ENCODE data around the gene CNTNAP2. TPM values are rescaled to one million over a fixed set of nuclear protein-coding genes. Genes with fewer than 3 reads are reported as not detected.

Gene CNTNAP2
- total RNA-seq, 4 donors from 2014 or later, result 0.42 to 0.71 TPM; not detected in 2

- WGBS, 2 donors, result 80 to 82% methylated on average over 2 of the region's 2 CpGs
- no peak overlapping the region for H3K4me3 ChIP-seq (ENCODE audit: low read depth, poor library complexity, severe bottlenecking)
- no peak for DNase-seq (ENCODE audit: low spot score in 2 of 2)
- TF ChIP-seq CTCF (IDR thresholded peaks at IDR 0.05) (no peak), POLR2A (IDR thresholded peaks at IDR 0.05) (no peak)
- intact Hi-C loops (cut with DNase I; ENCODE audit: low total_unique reads), result no loop called here
Measured at GRCh38 chr7:147047696-147048095, 931.1 kb downstream of the CNTNAP2 start.

DNA sequence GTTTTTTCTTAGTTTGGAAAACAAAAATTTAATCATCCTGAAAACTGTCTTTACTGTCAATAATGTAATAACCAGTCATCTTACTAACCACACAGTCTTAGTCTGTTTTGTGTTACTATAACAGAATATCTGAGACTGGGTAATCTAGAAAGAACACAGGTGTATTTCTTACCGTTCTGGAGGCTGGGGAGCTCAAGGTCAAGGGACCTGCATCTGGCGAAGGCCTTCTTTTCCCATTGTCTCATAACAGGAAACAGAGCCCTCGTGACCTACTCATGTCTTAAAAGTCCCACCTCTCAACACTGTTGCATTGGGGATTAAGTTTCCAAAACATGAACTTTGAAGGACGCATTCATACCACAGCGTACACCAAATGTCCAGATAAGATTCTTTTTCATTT is 932.3 kb downstream of the CNTNAP2 start:
- WGBS, 2 donors, result 82% methylated on average over 5 of the region's 5 CpGs
- H3K4me3 ChIP-seq (ENCODE audit: low read depth, poor library complexity, severe bottlenecking), result no peak overlapping the region
- DNase-seq (ENCODE audit: low spot score in 2 of 2), result no peak
- TF ChIP-seq CTCF (IDR thresholded peaks at IDR 0.05) (no peak), POLR2A (IDR thresholded peaks at IDR 0.05) (no peak)
- intact Hi-C loops (cut with DNase I; ENCODE audit: low total_unique reads), result no loop called here

GRCh38 chr7:147052818-147053217 is 936.2 kb downstream of the CNTNAP2 start:
- no peak for TF ChIP-seq POLR2A (IDR thresholded peaks at IDR 0.05)
- no peak for TF ChIP-seq CTCF (IDR thresholded peaks at IDR 0.05)
- H3K4me3 ChIP-seq (ENCODE audit: low read depth, poor library complexity, severe bottlenecking), result no peak overlapping the region
- intact Hi-C loops (cut with DNase I; ENCODE audit: low total_unique reads), result no loop called here

GRCh38 chr7:147053746-147054145 is 937.1 kb downstream of the CNTNAP2 start:
- no peak for DNase-seq (ENCODE audit: low spot score in 2 of 2)
- WGBS, 2 donors, result 67 to 70% methylated on average over 5 of the region's 5 CpGs
- H3K4me3 ChIP-seq (ENCODE audit: low read depth, poor library complexity, severe bottlenecking), result no peak overlapping the region
- TF ChIP-seq POLR2A (IDR thresholded peaks at IDR 0.05) (no peak), CTCF (IDR thresholded peaks at IDR 0.05) (no peak)
- intact Hi-C loops (cut with DNase I; ENCODE audit: low total_unique reads), result no loop called here

More at GRCh38 chr7:147052818-147053217, 936.2 kb downstream of the CNTNAP2 start:
- no peak for DNase-seq (ENCODE audit: low spot score in 2 of 2)

DNA sequence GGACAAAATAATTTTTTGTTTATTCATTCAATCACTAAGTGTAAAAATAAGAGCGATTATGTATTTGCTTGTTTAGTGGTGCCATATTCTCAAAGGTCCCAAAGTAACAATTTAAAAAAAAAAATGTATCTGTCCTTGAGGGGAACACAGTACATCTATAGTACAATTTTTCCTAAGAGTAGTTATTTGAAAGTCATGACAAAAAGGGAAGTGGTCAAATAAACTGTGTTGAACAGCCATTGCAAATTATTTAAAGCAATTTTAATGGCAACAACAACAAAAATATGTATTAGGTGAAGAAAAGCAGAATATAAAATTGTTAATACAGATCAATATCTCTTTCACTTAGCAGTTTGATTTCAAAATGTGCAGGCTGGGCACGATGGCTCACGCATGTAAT is 943.5 kb downstream of the CNTNAP2 start:
- no peak for TF ChIP-seq POLR2A (IDR thresholded peaks at IDR 0.05)
- TF ChIP-seq CTCF (IDR thresholded peaks at IDR 0.05), result no peak
- H3K4me3 ChIP-seq (ENCODE audit: low read depth, poor library complexity, severe bottlenecking), result no peak overlapping the region
- 81 to 93% methylated on average over 3 of the region's 3 CpGs for WGBS, 2 donors
- intact Hi-C loops (cut with DNase I; ENCODE audit: low total_unique reads), result no loop called here
- DNase-seq (ENCODE audit: low spot score in 2 of 2), result no peak

GRCh38 chr7:147062897-147063296 is 946.3 kb downstream of the CNTNAP2 start:
- intact Hi-C loops (cut with DNase I; ENCODE audit: low total_unique reads), result no loop called here
- TF ChIP-seq POLR2A (IDR thresholded peaks at IDR 0.05) (no peak), CTCF (IDR thresholded peaks at IDR 0.05) (no peak)
- DNase-seq (ENCODE audit: low spot score in 2 of 2), result no peak
- no peak overlapping the region for H3K4me3 ChIP-seq (ENCODE audit: low read depth, poor library complexity, severe bottlenecking)
- WGBS, 2 donors, result 69 to 71% methylated on average over 4 of the region's 4 CpGs

Data from lower leg skin (tissue), 4 donors.